Measurements from ENCODE around the gene SPNS2.

GRCh38 chr17:4522661-4523060 is 24.0 kb downstream of the SPNS2 start:
- TF ChIP-seq POLR2A (IDR thresholded peaks at IDR 0.05) (no peak), CTCF (IDR thresholded peaks at IDR 0.05) (no peak), EP300 (IDR thresholded peaks at IDR 0.05; ENCODE audit: low read depth) (no peak), POLR2AphosphoS5 (IDR thresholded peaks at IDR 0.05) (no peak)
